ENCODE data around the gene SSX2IP.

- no peak for TF ChIP-seq REST (IDR thresholded peaks at IDR 0.05; ENCODE audit: low read depth)
- no peak for TF ChIP-seq EP300 (IDR thresholded peaks at IDR 0.05; ENCODE audit: borderline replicate concordance)
- TF ChIP-seq TAF1 (IDR thresholded peaks at IDR 0.05; ENCODE audit: low read depth) = no peak
- TF ChIP-seq NFIC (IDR thresholded peaks at IDR 0.05) = no peak
- no peak for TF ChIP-seq FOXM1 (IDR thresholded peaks at IDR 0.05; ENCODE audit: borderline replicate concordance, low read depth)
- TF ChIP-seq MAX (IDR thresholded peaks at IDR 0.05) = no peak
- TF ChIP-seq ZBTB7A (IDR thresholded peaks at IDR 0.05; ENCODE audit: low read depth) = no peak
- no peak for TF ChIP-seq YY1 (IDR thresholded peaks at IDR 0.05; ENCODE audit: low read depth)
- TF ChIP-seq CEBPB (IDR thresholded peaks at IDR 0.05) = no peak
- TF ChIP-seq CREB1 (IDR thresholded peaks at IDR 0.05; ENCODE audit: low read depth) = no peak
- TF ChIP-seq RAD21 (IDR thresholded peaks at IDR 0.05; ENCODE audit: low read depth) = no peak
- no peak for TF ChIP-seq TCF12 (IDR thresholded peaks at IDR 0.05; ENCODE audit: low read depth)
- no peak for TF ChIP-seq EGR1 (IDR thresholded peaks at IDR 0.05)
- no peak for TF ChIP-seq TEAD4 (IDR thresholded peaks at IDR 0.05)
Observed at GRCh38 chr1:84738237-84738636, 48.0 kb upstream of the SSX2IP start.

Measured in Ishikawa (cell line).